SK-N-SH (cell line): ENCODE results near the gene CCDC107. TPM values are rescaled to one million over a fixed set of nuclear protein-coding genes. Genes with fewer than 3 reads are reported as not detected.

Experiments
- CHD2 ChIP-seq: fragments of 150-350 bp; IDR thresholded peaks from 2 replicates; pipeline ENCODE4 v1.6.1; 2018; ENCODE audit warnings: low read length; ENCODE audit not compliant: partially characterized antibody
- CTCF ChIP-seq: fragments of 200-600 bp; sonication (generic); IDR thresholded peaks from 2 replicates; pipeline ENCODE4 v1.6.1; 2017; ENCODE audit warnings: antibody characterized with exemption, mild to moderate bottlenecking, moderate library complexity
- EP300 ChIP-seq, 2 experiments: IDR thresholded peaks; 2 replicates each; pipeline versions ENCODE4 v1.4.0 to v1.6.1; 2012; ENCODE audit warnings: borderline replicate concordance in 1 of 2, low read depth in 1 of 2, low read length in 1 of 2
- EZH2phosphoT487 ChIP-seq: fragments of 200-600 bp; sonication (generic); IDR thresholded peaks from 2 replicates; pipeline ENCODE4 v1.6.1; 2017; ENCODE audit warnings: low read depth, mixed run types, mild to moderate bottlenecking, antibody characterized with exemption, moderate library complexity, borderline replicate concordance
- FOSL2 ChIP-seq: IDR thresholded peaks from 2 replicates; pipeline ENCODE4 v1.4.0; 2012; ENCODE audit warnings: low read depth, mild to moderate bottlenecking, moderate library complexity, borderline replicate concordance
- FOXM1 ChIP-seq: IDR thresholded peaks from 2 replicates; pipeline ENCODE4 v1.4.0; 2012; ENCODE audit warnings: low read depth, mild to moderate bottlenecking
- JUND ChIP-seq: IDR thresholded peaks from 2 replicates; pipeline ENCODE4 v1.4.0; 2012
- MEF2A ChIP-seq: IDR thresholded peaks from 2 replicates; pipeline ENCODE4 v1.4.0; 2012; ENCODE audit warnings: low read depth, borderline replicate concordance
- MXI1 ChIP-seq: IDR thresholded peaks from 2 replicates; pipeline ENCODE4 v1.6.1; 2012; ENCODE audit warnings: mild to moderate bottlenecking, low read depth, low read length, improper control_type of control experiment
- NFIC ChIP-seq: IDR thresholded peaks from 2 replicates; pipeline ENCODE4 v1.4.0; 2012; ENCODE audit warnings: borderline replicate concordance
- NRF1 ChIP-seq: IDR thresholded peaks from 2 replicates; pipeline ENCODE4 v1.6.1; 2012; ENCODE audit warnings: low read depth, mild to moderate bottlenecking, low read length
- POLR2AphosphoS5 ChIP-seq: IDR thresholded peaks from 2 replicates; pipeline ENCODE4 v1.6.1; 2012; ENCODE audit warnings: low read depth, low read length
- RAD21 ChIP-seq: IDR thresholded peaks from 2 replicates; pipeline ENCODE4 v1.6.1; 2012; ENCODE audit warnings: mild to moderate bottlenecking, low read length
- RCOR1 ChIP-seq: fragments of 150-350 bp; IDR thresholded peaks from 2 replicates; pipeline ENCODE4 v1.6.1; 2017; ENCODE audit warnings: antibody characterized with exemption, low read length
- RFX5 ChIP-seq: IDR thresholded peaks from 2 replicates; pipeline ENCODE4 v1.6.1; 2012; ENCODE audit warnings: mild to moderate bottlenecking, improper control_type of control experiment, low read length
- SIN3A ChIP-seq: IDR thresholded peaks from 2 replicates; pipeline ENCODE4 v1.6.1; 2012; ENCODE audit warnings: low read depth, mild to moderate bottlenecking, low read length, moderate library complexity, borderline replicate concordance
- SMC3 ChIP-seq: IDR thresholded peaks from 2 replicates; pipeline ENCODE4 v1.6.1; 2012; ENCODE audit warnings: low read depth, low read length, improper control_type of control experiment
- TAF1 ChIP-seq: IDR thresholded peaks from 2 replicates; pipeline ENCODE4 v1.6.1; 2012; ENCODE audit warnings: low read depth, mild to moderate bottlenecking, low read length, moderate library complexity, borderline replicate concordance
- TCF12 ChIP-seq: IDR thresholded peaks from 2 replicates; pipeline ENCODE4 v1.4.0; 2012
- YY1 ChIP-seq: IDR thresholded peaks from 2 replicates; pipeline ENCODE4 v1.4.0; 2012; ENCODE audit warnings: low read depth, mild to moderate bottlenecking
- polyA plus RNA-seq, 3 experiments: library from polyadenylated mRNA; depleted of rRNA; stranded (reverse); fragments of >200 nt; gene quantifications; 2 replicates each; pipeline ENCODE4 v1.2.3, GENCODE V29; 2012
- TF ChIP-seq, protein P1 (sequence below): fragments of 150-350 bp; IDR thresholded peaks from 2 replicates; pipeline ENCODE4 v1.6.1; 2016; ENCODE audit warnings: mild to moderate bottlenecking, low read depth, low read length
- TF ChIP-seq, protein P2 (sequence below): IDR thresholded peaks from 2 replicates; pipeline ENCODE4 v1.4.0; 2012; ENCODE audit warnings: low read depth, borderline replicate concordance
- TF ChIP-seq, protein P3 (sequence below): IDR thresholded peaks from 2 replicates; pipeline ENCODE4 v1.4.0; 2012; ENCODE audit warnings: low read depth

The CCDC107 gene
- polyA plus RNA-seq, 1 of the 3 experiments (the other 2 are of a cell fraction) = 22.0 TPM

GRCh38 chr9:35657546-35658136 is 451 bp upstream of the CCDC107 start, which contains the start of gene RMRP (continued):
- TF ChIP-seq, protein P1, sequence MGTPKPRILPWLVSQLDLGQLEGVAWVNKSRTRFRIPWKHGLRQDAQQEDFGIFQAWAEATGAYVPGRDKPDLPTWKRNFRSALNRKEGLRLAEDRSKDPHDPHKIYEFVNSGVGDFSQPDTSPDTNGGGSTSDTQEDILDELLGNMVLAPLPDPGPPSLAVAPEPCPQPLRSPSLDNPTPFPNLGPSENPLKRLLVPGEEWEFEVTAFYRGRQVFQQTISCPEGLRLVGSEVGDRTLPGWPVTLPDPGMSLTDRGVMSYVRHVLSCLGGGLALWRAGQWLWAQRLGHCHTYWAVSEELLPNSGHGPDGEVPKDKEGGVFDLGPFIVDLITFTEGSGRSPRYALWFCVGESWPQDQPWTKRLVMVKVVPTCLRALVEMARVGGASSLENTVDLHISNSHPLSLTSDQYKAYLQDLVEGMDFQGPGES = no peak
- TF ChIP-seq CTCF (0 out of 2 replicates have a peak, but pooled peaks have one; percentile 27), EP300 (IDR thresholded peaks at IDR 0.05; ENCODE audit: borderline replicate concordance in 1 of 2, low read depth in 1 of 2, low read length in 1 of 2) (peak in 1 of 2 experiments; percentile 74; a peak in 2 of 4 replicates), MEF2A (no peak), RCOR1 (no peak), MXI1 (peak; percentile 99), FOXM1 (0 out of 2 replicates have a peak, but pooled peaks have one; percentile 16), RFX5 (no peak), TAF1 (peak; percentile 63; the same call in 1 of the 2 replicates), POLR2AphosphoS5 (no peak; the same call in 1 of the 2 replicates), TCF12 (peak; percentile 48), FOSL2 (peak; percentile 75), JUND (no peak), NFIC (no peak; the same call in 1 of the 2 replicates), YY1 (no peak; the same call in 1 of the 2 replicates), SMC3 (no peak), NRF1 (no peak), SIN3A (peak; percentile 95), EZH2phosphoT487 (no peak), RAD21 (no peak), CHD2 (peak; percentile 87)
- TF ChIP-seq, protein P2, sequence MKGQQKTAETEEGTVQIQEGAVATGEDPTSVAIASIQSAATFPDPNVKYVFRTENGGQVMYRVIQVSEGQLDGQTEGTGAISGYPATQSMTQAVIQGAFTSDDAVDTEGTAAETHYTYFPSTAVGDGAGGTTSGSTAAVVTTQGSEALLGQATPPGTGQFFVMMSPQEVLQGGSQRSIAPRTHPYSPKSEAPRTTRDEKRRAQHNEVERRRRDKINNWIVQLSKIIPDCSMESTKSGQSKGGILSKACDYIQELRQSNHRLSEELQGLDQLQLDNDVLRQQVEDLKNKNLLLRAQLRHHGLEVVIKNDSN = peak; percentile 72
- TF ChIP-seq, protein P3, sequence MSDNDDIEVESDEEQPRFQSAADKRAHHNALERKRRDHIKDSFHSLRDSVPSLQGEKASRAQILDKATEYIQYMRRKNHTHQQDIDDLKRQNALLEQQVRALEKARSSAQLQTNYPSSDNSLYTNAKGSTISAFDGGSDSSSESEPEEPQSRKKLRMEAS = peak; percentile 99
